ENCODE measurements around the gene CACNA2D3.

DNA sequence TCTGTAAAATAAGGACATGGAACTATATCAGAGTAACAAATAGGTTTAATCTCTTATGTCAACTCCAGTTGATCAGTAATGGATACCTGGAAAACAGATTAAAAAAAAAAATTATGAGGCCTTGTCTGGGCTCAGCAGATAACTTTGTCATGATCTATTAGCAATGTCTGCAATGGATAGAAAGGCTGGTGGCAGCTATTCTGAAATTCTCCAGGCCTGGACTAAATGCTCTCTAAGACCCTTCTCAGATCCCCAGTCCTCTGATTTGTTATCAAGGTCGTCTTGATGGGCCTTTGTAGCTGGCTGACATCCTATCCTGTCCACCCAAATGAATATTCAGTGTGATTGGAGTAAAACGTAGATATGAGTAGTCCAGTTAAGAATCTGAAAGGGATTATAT, 791.8 kb downstream of the CACNA2D3 start:
- no peak for TF ChIP-seq SIN3A (IDR thresholded peaks at IDR 0.05; ENCODE audit: borderline replicate concordance, insufficient read depth, low read length)
- TF ChIP-seq, protein P1, sequence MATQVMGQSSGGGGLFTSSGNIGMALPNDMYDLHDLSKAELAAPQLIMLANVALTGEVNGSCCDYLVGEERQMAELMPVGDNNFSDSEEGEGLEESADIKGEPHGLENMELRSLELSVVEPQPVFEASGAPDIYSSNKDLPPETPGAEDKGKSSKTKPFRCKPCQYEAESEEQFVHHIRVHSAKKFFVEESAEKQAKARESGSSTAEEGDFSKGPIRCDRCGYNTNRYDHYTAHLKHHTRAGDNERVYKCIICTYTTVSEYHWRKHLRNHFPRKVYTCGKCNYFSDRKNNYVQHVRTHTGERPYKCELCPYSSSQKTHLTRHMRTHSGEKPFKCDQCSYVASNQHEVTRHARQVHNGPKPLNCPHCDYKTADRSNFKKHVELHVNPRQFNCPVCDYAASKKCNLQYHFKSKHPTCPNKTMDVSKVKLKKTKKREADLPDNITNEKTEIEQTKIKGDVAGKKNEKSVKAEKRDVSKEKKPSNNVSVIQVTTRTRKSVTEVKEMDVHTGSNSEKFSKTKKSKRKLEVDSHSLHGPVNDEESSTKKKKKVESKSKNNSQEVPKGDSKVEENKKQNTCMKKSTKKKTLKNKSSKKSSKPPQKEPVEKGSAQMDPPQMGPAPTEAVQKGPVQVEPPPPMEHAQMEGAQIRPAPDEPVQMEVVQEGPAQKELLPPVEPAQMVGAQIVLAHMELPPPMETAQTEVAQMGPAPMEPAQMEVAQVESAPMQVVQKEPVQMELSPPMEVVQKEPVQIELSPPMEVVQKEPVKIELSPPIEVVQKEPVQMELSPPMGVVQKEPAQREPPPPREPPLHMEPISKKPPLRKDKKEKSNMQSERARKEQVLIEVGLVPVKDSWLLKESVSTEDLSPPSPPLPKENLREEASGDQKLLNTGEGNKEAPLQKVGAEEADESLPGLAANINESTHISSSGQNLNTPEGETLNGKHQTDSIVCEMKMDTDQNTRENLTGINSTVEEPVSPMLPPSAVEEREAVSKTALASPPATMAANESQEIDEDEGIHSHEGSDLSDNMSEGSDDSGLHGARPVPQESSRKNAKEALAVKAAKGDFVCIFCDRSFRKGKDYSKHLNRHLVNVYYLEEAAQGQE (IDR thresholded peaks at IDR 0.05; ENCODE audit: insufficient read depth in 1 of 2, low read depth in 2 of 2, low read length in 2 of 2) = no peak
- TF ChIP-seq POLR2AphosphoS5 (IDR thresholded peaks at IDR 0.05; ENCODE audit: low read depth, low read length) = no peak
- TF ChIP-seq TAF1 (IDR thresholded peaks at IDR 0.05; ENCODE audit: borderline replicate concordance, insufficient read depth, low read length) = no peak
- no peak for TF ChIP-seq FOXP2 (optimal IDR thresholded peaks at IDR 0.05; ENCODE audit: borderline replicate concordance, extremely low read depth, extremely low read length, insufficient read depth)
